IPS DF 6.9 (cell line): ENCODE measurements around the gene PTCD2.
"Not testable (repeated sequence)": the region's sequence is repeated elsewhere in the genome, so short reads cannot be mapped to it uniquely, and the experiment has no call there.

Experiments used
- DNase-seq: peaks from one replicate; pipeline ENCODE4 v3.0.0-alpha.2; 2013; ENCODE audit warnings: low read depth, low spot score
- H3K27ac ChIP-seq: one replicate; pipeline ENCODE4 v1.5.1; 2013; ENCODE audit warnings: low read length, control low read depth
- H3K27me3 ChIP-seq: 2 replicates; pipeline ENCODE4 v1.6.1; 2013; ENCODE audit warnings: mild to moderate bottlenecking, low read length; ENCODE audit not compliant: control insufficient read depth, insufficient read depth
- H3K36me3 ChIP-seq: 2 replicates; pipeline ENCODE4 v1.6.1; 2013; ENCODE audit warnings: low read length; ENCODE audit not compliant: control insufficient read depth, insufficient read depth
- H3K4me1 ChIP-seq: 2 replicates; pipeline ENCODE4 v1.6.1; 2013; ENCODE audit warnings: low read length; ENCODE audit not compliant: control insufficient read depth, insufficient read depth
- H3K4me3 ChIP-seq: 2 replicates; pipeline ENCODE4 v1.5.1; 2013; ENCODE audit warnings: mild to moderate bottlenecking, low read length
- H3K9me3 ChIP-seq: 2 replicates; pipeline ENCODE4 v1.6.1; 2013; ENCODE audit warnings: low read length, inconsistent platforms; ENCODE audit not compliant: control insufficient read depth, insufficient read depth
- WGBS: extraction: QIAGEN DNeasy Blood & Tissue Kit; methylation state at CpG from one replicate; pipeline ENCODE4 v1.1.7; 2013; ENCODE audit warnings: mixed read lengths, missing lambda C conversion rate; ENCODE audit not compliant: insufficient read length, insufficient coverage; 5-methylcytosine and 5-hydroxymethylcytosine counted together

Gene PTCD2

DNA sequence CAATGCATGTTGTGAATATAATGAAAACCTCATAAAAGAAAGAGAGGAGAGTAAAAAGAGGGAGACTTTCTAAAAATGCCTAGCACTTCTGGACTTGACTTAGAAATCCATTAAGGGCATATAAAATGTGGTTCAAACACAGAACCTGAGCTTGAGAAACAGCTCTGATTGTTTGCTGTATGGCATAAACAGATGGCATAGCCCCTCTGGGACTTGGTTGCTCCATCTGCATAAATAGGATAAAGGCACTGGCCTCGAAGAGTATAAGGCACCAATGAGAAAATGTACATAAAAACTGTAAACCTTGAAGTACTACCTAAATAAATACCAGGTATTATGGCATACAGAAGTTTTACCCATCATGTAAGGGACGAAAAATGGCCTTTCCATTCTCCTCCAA, 23.9 kb upstream of the PTCD2 start:
- WGBS, result no CpG with 5 or more reads among the region's 2 CpGs

GRCh38 chr5:72298136-72298535, 22.0 kb upstream of the PTCD2 start:
- not testable (repeated sequence) for H3K4me3 ChIP-seq, H3K4me1 ChIP-seq, H3K9me3 ChIP-seq, DNase-seq, H3K36me3 ChIP-seq, H3K27ac ChIP-seq, H3K27me3 ChIP-seq
- no CpG with 5 or more reads among the region's 3 CpGs for WGBS

More for the DNA sequence above, 23.9 kb upstream of the PTCD2 start:
- Histone ChIP-seq H3K36me3 (peaks cover 2% of the 10 kb centered on the region; the same call in 1 of the 2 replicates), H3K4me3 (no peak overlapping the region), H3K4me1 (no peaks in the 10 kb centered on the region), H3K9me3 (no peaks in the 10 kb centered on the region), H3K27ac (no peak overlapping the region), H3K27me3 (no peaks in the 10 kb centered on the region)
- DNase-seq, result no peak

- Histone ChIP-seq H3K4me3 (no peak overlapping the region), H3K9me3 (no peaks in the 10 kb centered on the region), H3K4me1 (peaks cover 4% of the 10 kb centered on the region; the same call in 1 of the 2 replicates), H3K27me3 (no peaks in the 10 kb centered on the region), H3K36me3 (no peaks in the 10 kb centered on the region), H3K27ac (no peak overlapping the region)
- 100% methylated on average over 1 of the region's 5 CpGs for whole genome bisulfite sequencing
- no peak for DNase-seq
These were observed 21.5 kb upstream of the PTCD2 start for GRCh38 chr5:72298711-72299110.

GRCh38 chr5:72300590-72301339, 19.4 kb upstream of the PTCD2 start:
- no peak for DNase-seq
- Histone ChIP-seq H3K9me3 (no peaks in the 10 kb centered on the region), H3K27me3 (no peaks in the 10 kb centered on the region), H3K36me3 (no peaks in the 10 kb centered on the region), H3K4me3 (no peak overlapping the region), H3K27ac (no peak overlapping the region), H3K4me1 (peaks cover 4% of the 10 kb centered on the region; the same call in 1 of the 2 replicates)
- no CpG with 5 or more reads among the region's 1 CpG for WGBS

- WGBS, result no CpG with 5 or more reads among the region's 6 CpGs
- Histone ChIP-seq H3K27me3 (no peaks in the 10 kb centered on the region), H3K27ac (no peak overlapping the region), H3K4me1 (peaks cover 4% of the 10 kb centered on the region; the same call in 1 of the 2 replicates), H3K9me3 (no peaks in the 10 kb centered on the region), H3K36me3 (no peaks in the 10 kb centered on the region), H3K4me3 (no peak overlapping the region)
- DNase-seq, result no peak
These were observed 18.6 kb upstream of the PTCD2 start for GRCh38 chr5:72301557-72301956.

DNA sequence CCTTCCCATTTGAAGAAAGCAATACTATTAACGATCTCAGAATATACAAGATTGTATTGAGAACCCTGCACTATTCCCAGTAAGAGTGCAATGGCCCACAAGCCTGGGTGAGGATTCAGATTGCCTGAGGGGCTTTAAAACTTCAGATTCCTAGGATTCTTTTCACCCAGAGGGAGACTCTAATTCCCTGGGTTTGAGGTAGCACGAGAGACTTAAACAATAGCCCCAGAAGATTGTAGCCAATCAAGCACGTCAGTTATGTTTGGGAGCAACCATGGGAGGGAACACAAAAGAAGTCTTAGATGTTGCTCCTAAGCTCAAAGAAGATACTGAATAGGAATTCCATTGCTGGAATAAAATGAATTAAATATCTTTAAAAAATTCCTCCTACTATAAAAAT, 18.0 kb upstream of the PTCD2 start:
- WGBS, result no CpG with 5 or more reads among the region's 3 CpGs
- H3K9me3 ChIP-seq, result no peaks in the 10 kb centered on the region
- DNase-seq, result no peak
- H3K4me3 ChIP-seq, result no peak overlapping the region
- H3K4me1 ChIP-seq, result peaks cover 4% of the 10 kb centered on the region; the same call in 1 of the 2 replicates
- no peak overlapping the region for H3K27ac ChIP-seq
- H3K36me3 ChIP-seq, result no peaks in the 10 kb centered on the region
- no peaks in the 10 kb centered on the region for H3K27me3 ChIP-seq

- H3K4me3 ChIP-seq, result no peak overlapping the region
- H3K4me1 ChIP-seq, result peaks cover 6% of the 10 kb centered on the region; the same call in 1 of the 2 replicates
- no peaks in the 10 kb centered on the region for H3K36me3 ChIP-seq
- H3K9me3 ChIP-seq, result no peaks in the 10 kb centered on the region
- H3K27me3 ChIP-seq, result no peaks in the 10 kb centered on the region
- no peak for DNase-seq
- no peak overlapping the region for H3K27ac ChIP-seq
- no CpG with 5 or more reads among the region's 2 CpGs for WGBS
These were observed 14.7 kb upstream of the PTCD2 start for GRCh38 chr5:72305194-72306142.

- no CpG with 5 or more reads among the region's 8 CpGs for WGBS
- H3K27me3 ChIP-seq, result no peaks in the 10 kb centered on the region
- peaks cover 2% of the 10 kb centered on the region; the same call in 1 of the 2 replicates for H3K4me1 ChIP-seq
- peak overlapping the region; percentile 65; the same call in 1 of the 2 replicates for H3K4me3 ChIP-seq
- peaks cover 5% of the 10 kb centered on the region; the same call in 1 of the 2 replicates for H3K36me3 ChIP-seq
- DNase-seq, result no peak
- H3K27ac ChIP-seq, result no peak overlapping the region
- H3K9me3 ChIP-seq, result no peaks in the 10 kb centered on the region
These were observed 12.6 kb upstream of the PTCD2 start for GRCh38 chr5:72307573-72307967.

GRCh38 chr5:72307968-72308852, 12.0 kb upstream of the PTCD2 start:
- Histone ChIP-seq H3K9me3 (no peaks in the 10 kb centered on the region), H3K27ac (no peak overlapping the region), H3K36me3 (peaks cover 5% of the 10 kb centered on the region; the same call in 1 of the 2 replicates), H3K27me3 (no peaks in the 10 kb centered on the region), H3K4me3 (peak overlapping the region; percentile 65), H3K4me1 (peaks cover 2% of the 10 kb centered on the region; the same call in 1 of the 2 replicates)
- peak; percentile 83 for DNase-seq
- WGBS, result no CpG with 5 or more reads among the region's 76 CpGs

DNA sequence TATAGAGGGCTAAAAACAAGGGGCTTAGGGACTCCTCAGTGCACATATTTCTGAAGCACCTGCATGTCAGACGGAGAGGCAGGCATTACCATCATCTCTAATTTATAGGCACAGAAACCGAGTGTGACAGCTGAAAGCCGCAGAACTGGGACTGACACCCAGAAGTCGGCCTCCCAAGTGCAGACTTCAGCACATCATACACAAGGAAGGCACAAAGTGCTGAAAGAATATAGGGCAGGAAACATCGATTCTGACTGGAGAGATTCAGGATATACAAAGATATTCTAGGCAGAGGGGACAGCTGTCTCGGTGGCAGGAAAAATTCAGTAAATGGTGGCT, 11.4 kb upstream of the PTCD2 start:
- Histone ChIP-seq H3K9me3 (no peaks in the 10 kb centered on the region), H3K27me3 (no peaks in the 10 kb centered on the region), H3K27ac (no peak overlapping the region), H3K4me1 (peaks cover 2% of the 10 kb centered on the region; the same call in 1 of the 2 replicates), H3K36me3 (peaks cover 5% of the 10 kb centered on the region; the same call in 1 of the 2 replicates), H3K4me3 (no peak overlapping the region)
- WGBS, result no CpG with 5 or more reads among the region's 6 CpGs
- no peak for DNase-seq
